H1 (cell line): ENCODE results near the gene TMEM266. TPM values are rescaled to one million over a fixed set of nuclear protein-coding genes. Genes with fewer than 3 reads are reported as not detected.

ENCODE experiments used
- CTCF ChIA-PET: fragments of 300-600 bp; sonication (Branson Sonifier 250); formaldehyde crosslinking; loops from one replicate; lab custom pipeline; 2021; ENCODE audit not compliant: partially characterized antibody; lab: Charles Lee
- POLR2A ChIA-PET: fragments of 300-600 bp; sonication (Branson Sonifier 250); formaldehyde crosslinking; loops from one replicate; lab custom pipeline; 2021; ENCODE audit warnings: inconsistent platforms; ENCODE audit not compliant: partially characterized antibody; lab: Charles Lee
- DNase-seq, 2 experiments: peaks; one replicate each; pipeline versions ENCODE4 v3.0.0 to v3.0.0-alpha.2; 2010 to 2022; ENCODE audit warnings: low spot score in 2 of 2, low read depth in 1 of 2, mixed read lengths in 1 of 2
- FAIRE-seq: peaks from 2 replicates; lab custom pipeline; 2011; peaks lifted over from hg19 to GRCh38; lab: Jason Lieb, UNC
- H2AFZ ChIP-seq: 2 replicates; pipeline ENCODE4 v1.8.1; 2012; ENCODE audit warnings: low read length, inconsistent platforms
- H2AK5ac ChIP-seq: 2 replicates; pipeline ENCODE4 v1.6.1; 2013; ENCODE audit warnings: low read depth, low read length
- H2BK120ac ChIP-seq: replicated peaks from 2 replicates; pipeline ENCODE3; 2013; ENCODE audit warnings: low read depth, low read length, inconsistent platforms
- H2BK12ac ChIP-seq: 2 replicates; pipeline ENCODE4 v1.6.1; 2013; ENCODE audit warnings: low read depth, low read length
- H2BK15ac ChIP-seq: 2 replicates; pipeline ENCODE4 v1.6.1; 2013; ENCODE audit warnings: low read length
- H2BK20ac ChIP-seq: 2 replicates; pipeline ENCODE4 v1.6.1; 2013; ENCODE audit warnings: low read length
- H2BK5ac ChIP-seq: 2 replicates; pipeline ENCODE4 v1.6.1; 2013; ENCODE audit warnings: low read depth, low read length
- H3K14ac ChIP-seq: 2 replicates; pipeline ENCODE4 v1.6.1; 2013; ENCODE audit warnings: inconsistent platforms; ENCODE audit not compliant: insufficient read length
- H3K18ac ChIP-seq: 2 replicates; pipeline ENCODE4 v1.6.1; 2013; ENCODE audit warnings: low read length; ENCODE audit errors: extremely low read depth
- H3K23ac ChIP-seq: 2 replicates; pipeline ENCODE4 v1.6.1; 2013; ENCODE audit warnings: inconsistent platforms; ENCODE audit not compliant: insufficient read length
- H3K23me2 ChIP-seq: 2 replicates; pipeline ENCODE4 v1.6.1; 2013; ENCODE audit warnings: low read depth, low read length
- H3K27ac ChIP-seq: 2 replicates; pipeline ENCODE4 v1.6.1; 2011; ENCODE audit warnings: low read depth, low read length, inconsistent platforms
- H3K27me3 ChIP-seq, 4 experiments: replicated peaks in 1 of 4; 1 replicate in 1 of 4; 2 replicates in 3 of 4; pipeline versions ENCODE4 v1.6.1 to v1.8.1; 2011 to 2013; ENCODE audit warnings: low read length in 3 of 4, mild to moderate bottlenecking in 3 of 4, inconsistent platforms in 2 of 4, mixed read lengths in 2 of 4, moderate library complexity in 1 of 4; ENCODE audit not compliant: control insufficient read depth in 3 of 4, insufficient read depth in 3 of 4; ENCODE audit errors: extremely low read depth in 1 of 4
- H3K36me3 ChIP-seq, 4 experiments: 2 replicates each; pipeline versions ENCODE4 v1.6.1 to v1.8.1; 2011 to 2013; ENCODE audit warnings: mild to moderate bottlenecking in 4 of 4, low read length in 3 of 4, moderate library complexity in 2 of 4, control low read depth in 1 of 4, inconsistent platforms in 1 of 4; ENCODE audit not compliant: insufficient read depth in 4 of 4, control insufficient read depth in 2 of 4
- H3K4ac ChIP-seq: replicated peaks from 2 replicates; pipeline ENCODE3; 2013; ENCODE audit warnings: low read length, low read depth, mixed read lengths, inconsistent platforms; ENCODE audit not compliant: insufficient read length
- H3K4me1 ChIP-seq, 4 experiments: replicated peaks in 1 of 4; 1 replicate in 1 of 4; 2 replicates in 3 of 4; pipeline versions ENCODE4 v1.6.1 to v1.8.1; 2011 to 2013; ENCODE audit warnings: low read length in 3 of 4, inconsistent platforms in 2 of 4, mixed read lengths in 1 of 4; ENCODE audit not compliant: insufficient read depth in 4 of 4, control insufficient read depth in 3 of 4
- H3K4me2 ChIP-seq, 2 experiments: 2 replicates each; pipeline versions ENCODE4 v1.6.1 to v1.8.1; 2011 to 2013; ENCODE audit warnings: low read depth in 2 of 2, low read length in 2 of 2, control low read depth in 1 of 2, inconsistent platforms in 1 of 2, mild to moderate bottlenecking in 1 of 2; ENCODE audit not compliant: insufficient read depth in 1 of 2
- H3K4me3 ChIP-seq, 4 experiments: fragments of 200-600, 300-600 bp in 1 of 4; sonication (generic), shearing (Covaris generic), sonication (Bioruptor Twin) in 1 of 4; 2 replicates each; pipeline versions ENCODE4 v1.5.1 to v1.8.1; 2011 to 2016; ENCODE audit warnings: low read length in 4 of 4, low read depth in 3 of 4, control low read depth in 2 of 4, inconsistent platforms in 2 of 4, mild to moderate bottlenecking in 2 of 4, mixed read lengths in 1 of 4, moderate library complexity in 1 of 4; ENCODE audit not compliant: insufficient read depth in 2 of 4; ENCODE audit errors: extremely low read depth in 1 of 4
- H3K56ac ChIP-seq: replicated peaks from 2 replicates; pipeline ENCODE3; 2013; ENCODE audit warnings: low read depth, mild to moderate bottlenecking, mixed read lengths, low read length, inconsistent platforms; ENCODE audit not compliant: insufficient read length
- H3K79me1 ChIP-seq: 2 replicates; pipeline ENCODE4 v1.6.1; 2013; ENCODE audit warnings: low read depth, low read length, control low read depth
- H3K79me2 ChIP-seq, 2 experiments: 2 replicates each; pipeline versions ENCODE4 v1.6.1 to v1.8.1; 2012 to 2013; ENCODE audit warnings: low read length in 2 of 2, mild to moderate bottlenecking in 2 of 2, inconsistent platforms in 1 of 2; ENCODE audit not compliant: insufficient read depth in 2 of 2, control insufficient read depth in 1 of 2
- H3K9ac ChIP-seq, 4 experiments: replicated peaks in 1 of 4; 1 replicate in 1 of 4; 2 replicates in 3 of 4; pipeline versions ENCODE4 v1.6.1 to v1.8.1; 2011 to 2013; ENCODE audit warnings: low read depth in 3 of 4, low read length in 3 of 4, control low read depth in 2 of 4, mild to moderate bottlenecking in 2 of 4, moderate library complexity in 2 of 4, inconsistent platforms in 1 of 4; ENCODE audit errors: extremely low read depth in 1 of 4
- H3K9me3 ChIP-seq, 2 experiments: 2 replicates each; pipeline versions ENCODE4 v1.6.1 to v1.8.1; 2012 to 2013; ENCODE audit warnings: mild to moderate bottlenecking in 2 of 2, moderate library complexity in 2 of 2, control low read depth in 1 of 2, inconsistent platforms in 1 of 2, low read depth in 1 of 2, low read length in 1 of 2, mixed read lengths in 1 of 2; ENCODE audit not compliant: insufficient read depth in 2 of 2
- H4K20me1 ChIP-seq, 2 experiments: replicated peaks in 1 of 2; 2 replicates each; pipeline versions ENCODE3 to v1.8.1; 2011 to 2013; ENCODE audit warnings: inconsistent platforms in 2 of 2, low read length in 2 of 2, mild to moderate bottlenecking in 1 of 2; ENCODE audit not compliant: insufficient read depth in 2 of 2, control insufficient read depth in 1 of 2
- H4K5ac ChIP-seq: 2 replicates; pipeline ENCODE4 v1.6.1; 2013; ENCODE audit warnings: low read length, low read depth, mixed read lengths, inconsistent platforms; ENCODE audit not compliant: insufficient read length
- H4K8ac ChIP-seq: 2 replicates; pipeline ENCODE4 v1.8.0; 2013; ENCODE audit warnings: mild to moderate bottlenecking, moderate library complexity, low read length, inconsistent platforms; ENCODE audit not compliant: insufficient read depth; ENCODE audit errors: extremely low read depth
- H4K91ac ChIP-seq: replicated peaks from 2 replicates; pipeline ENCODE3; 2013; ENCODE audit warnings: low read length, mixed read lengths, inconsistent platforms; ENCODE audit not compliant: insufficient read length
- GABPA ChIP-seq: IDR thresholded peaks from 2 replicates; pipeline ENCODE4 v1.6.1; 2011; ENCODE audit warnings: mild to moderate bottlenecking, low read length, moderate library complexity, borderline replicate concordance; ENCODE audit not compliant: insufficient read depth
- WGBS, 2 experiments: shearing (Covaris generic) in 1 of 2; methylation state at CpG; one replicate each; pipeline versions ENCODE4 v1.1.6 to v1.1.7; 2013 to 2015; ENCODE audit warnings: low lambda C conversion rate in 2 of 2, mixed read lengths in 2 of 2, inconsistent platforms in 1 of 2, low coverage in 1 of 2, missing lambda C conversion rate in 1 of 2; ENCODE audit not compliant: insufficient replicate concordance in 2 of 2, insufficient coverage in 1 of 2, insufficient read length in 1 of 2; ENCODE audit errors: extremely low coverage in 1 of 2, missing lambda C conversion rate in 1 of 2; 5-methylcytosine and 5-hydroxymethylcytosine counted together
- polyA plus RNA-seq, 7 experiments: library from polyadenylated mRNA; depleted of rRNA in 3 of 7; stranded (reverse) in 5 of 7; unstranded in 2 of 7; fragments of >200 nt in 5 of 7; fragments of 200-250 nt in 2 of 7; gene quantifications; 1 replicate in 5 of 7; 2 replicates in 1 of 7; 4 replicates in 1 of 7; pipeline versions ENCODE4 v1.2.1 to v1.2.3, GENCODE V29; 2011 to 2013; ENCODE audit warnings: missing spikeins in 2 of 7, mixed read lengths in 2 of 7
- total RNA-seq: library from RNA; stranded (reverse); fragmentation: NEBNext Ultra II Directional; extraction: Animal tissue kit (Norgen Biotek cat#: 25700); gene quantifications from 2 replicates; pipeline ENCODE4 v1.2.1, GENCODE V29; 2021

The TMEM266 gene
- total and polyA plus RNA-seq, 2 of the 8 experiments (the other 6 are each of a cell fraction or from before 2014, with no cell fraction given), result 2.6 TPM

GRCh38 chr15:76153241-76154197, 93.7 kb downstream of the TMEM266 start:
- Histone ChIP-seq H3K4me3 (no peak overlapping the region), H3K27ac (no peak overlapping the region), H4K5ac (no peak overlapping the region), H3K18ac (peak overlapping the region; percentile 73; the same call in 1 of the 2 replicates), H3K9me3 (no peaks in the 10 kb centered on the region), H2BK12ac (no peak overlapping the region), H2BK20ac (peak overlapping the region; percentile 2; the same call in 1 of the 2 replicates), H3K23ac (no peak overlapping the region), H3K9ac (no peak overlapping the region), H3K23me2 (no peaks in the 10 kb centered on the region), H4K8ac (no peak overlapping the region), H3K27me3 (no peaks in the 10 kb centered on the region; a peak in 1 of 7 replicates), H3K4me2 (no peak overlapping the region), H2BK5ac (peak overlapping the region; percentile 5; the same call in 1 of the 2 replicates), H3K56ac (no peak overlapping the region), H3K4me1 (peaks cover 0 to 25% (median 15%) of the 10 kb centered on the region in 4 experiments; a peak in 6 of 7 replicates), H2AK5ac (no peak overlapping the region), H2BK120ac (no peak overlapping the region), H3K79me2 (no peaks in the 10 kb centered on the region), H3K79me1 (no peaks in the 10 kb centered on the region), H4K20me1 (no peaks in the 10 kb centered on the region), H3K4ac (no peak overlapping the region), H2AFZ (no peak overlapping the region), H3K36me3 (no peaks in the 10 kb centered on the region), H2BK15ac (0 out of 2 replicates have a peak overlapping the region, but pooled peaks have one; percentile 37), H3K14ac (no peak overlapping the region), H4K91ac (no peak overlapping the region)
- no peak for TF ChIP-seq GABPA
- FAIRE-seq (no peak), DNase-seq (peak in 1 of 2 experiments; percentile 43)
- CTCF ChIA-PET, result interaction anchor here (0.6 to 9.8 kb wide), 8 partner anchors 12 to 313 kb away, joined by 3 to 114 read pairs (median 4); no protein-coding TSS in a partner anchor
- WGBS, 2 experiments, result 88% methylated on average over 24 of the region's 24 CpGs; no CpG with 5 or more reads in 1 of the 2 experiments
- POLR2A ChIA-PET, result interaction anchor here (0.6 to 1.1 kb wide), 3 partner anchors 13 to 110 kb away, joined by 3 read pairs; no protein-coding TSS in a partner anchor
